ENCODE measurements around the gene LRIT2.

LRIT2 gene

DNA sequence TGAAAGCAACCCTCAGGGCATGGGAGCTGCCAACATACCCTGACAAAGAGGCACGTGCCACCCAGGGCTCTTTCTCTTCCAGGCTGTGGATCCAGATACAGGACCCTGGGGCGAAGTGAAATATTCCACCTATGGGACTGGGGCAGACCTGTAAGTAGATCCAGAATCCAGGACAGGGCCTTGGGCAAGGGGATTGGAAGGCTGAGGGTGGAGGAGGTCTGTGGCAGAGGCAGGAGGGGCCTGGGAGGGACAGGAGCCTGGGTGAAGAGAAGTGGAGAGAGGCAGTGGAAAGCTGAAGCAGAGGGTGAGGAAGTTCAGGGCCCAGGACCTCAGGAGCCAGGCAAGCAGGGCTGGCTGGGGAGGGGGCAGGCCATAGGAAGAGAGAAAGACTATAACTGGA lies 13.8 kb downstream of the LRIT2 start:
- DNase-seq (ENCODE audit: low read depth) = no peak
- TF ChIP-seq, protein P1, sequence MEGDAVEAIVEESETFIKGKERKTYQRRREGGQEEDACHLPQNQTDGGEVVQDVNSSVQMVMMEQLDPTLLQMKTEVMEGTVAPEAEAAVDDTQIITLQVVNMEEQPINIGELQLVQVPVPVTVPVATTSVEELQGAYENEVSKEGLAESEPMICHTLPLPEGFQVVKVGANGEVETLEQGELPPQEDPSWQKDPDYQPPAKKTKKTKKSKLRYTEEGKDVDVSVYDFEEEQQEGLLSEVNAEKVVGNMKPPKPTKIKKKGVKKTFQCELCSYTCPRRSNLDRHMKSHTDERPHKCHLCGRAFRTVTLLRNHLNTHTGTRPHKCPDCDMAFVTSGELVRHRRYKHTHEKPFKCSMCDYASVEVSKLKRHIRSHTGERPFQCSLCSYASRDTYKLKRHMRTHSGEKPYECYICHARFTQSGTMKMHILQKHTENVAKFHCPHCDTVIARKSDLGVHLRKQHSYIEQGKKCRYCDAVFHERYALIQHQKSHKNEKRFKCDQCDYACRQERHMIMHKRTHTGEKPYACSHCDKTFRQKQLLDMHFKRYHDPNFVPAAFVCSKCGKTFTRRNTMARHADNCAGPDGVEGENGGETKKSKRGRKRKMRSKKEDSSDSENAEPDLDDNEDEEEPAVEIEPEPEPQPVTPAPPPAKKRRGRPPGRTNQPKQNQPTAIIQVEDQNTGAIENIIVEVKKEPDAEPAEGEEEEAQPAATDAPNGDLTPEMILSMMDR (IDR thresholded peaks at IDR 0.05; ENCODE audit: low read length, missing control alignments) = no peak
- no peak overlapping the region for H3K4me3 ChIP-seq (replicated peaks; ENCODE audit: low read depth, low read length)

DNA sequence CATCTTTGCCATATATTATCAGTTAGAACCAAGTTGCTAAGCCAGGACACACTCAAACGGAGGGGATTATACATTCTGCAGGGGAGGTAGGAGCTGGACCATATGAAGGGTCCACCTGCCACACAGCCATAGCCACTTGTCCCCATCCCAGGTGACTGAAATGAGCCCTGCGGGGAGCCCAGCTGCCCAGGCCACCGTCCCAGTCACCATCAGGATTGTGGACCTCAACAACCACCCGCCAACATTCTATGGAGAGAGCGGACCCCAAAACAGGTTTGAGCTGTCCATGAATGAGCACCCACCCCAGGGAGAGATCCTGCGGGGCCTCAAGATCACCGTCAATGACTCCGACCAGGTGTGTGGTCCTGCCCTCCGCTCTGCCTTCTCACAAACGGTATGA lies 17.3 kb downstream of the LRIT2 start:
- H3K4me3 ChIP-seq (replicated peaks; ENCODE audit: low read depth, low read length) = no peak overlapping the region
- TF ChIP-seq, protein P1 (IDR thresholded peaks at IDR 0.05; ENCODE audit: low read length, missing control alignments) = no peak
- DNase-seq (ENCODE audit: low read depth) = no peak

DNA sequence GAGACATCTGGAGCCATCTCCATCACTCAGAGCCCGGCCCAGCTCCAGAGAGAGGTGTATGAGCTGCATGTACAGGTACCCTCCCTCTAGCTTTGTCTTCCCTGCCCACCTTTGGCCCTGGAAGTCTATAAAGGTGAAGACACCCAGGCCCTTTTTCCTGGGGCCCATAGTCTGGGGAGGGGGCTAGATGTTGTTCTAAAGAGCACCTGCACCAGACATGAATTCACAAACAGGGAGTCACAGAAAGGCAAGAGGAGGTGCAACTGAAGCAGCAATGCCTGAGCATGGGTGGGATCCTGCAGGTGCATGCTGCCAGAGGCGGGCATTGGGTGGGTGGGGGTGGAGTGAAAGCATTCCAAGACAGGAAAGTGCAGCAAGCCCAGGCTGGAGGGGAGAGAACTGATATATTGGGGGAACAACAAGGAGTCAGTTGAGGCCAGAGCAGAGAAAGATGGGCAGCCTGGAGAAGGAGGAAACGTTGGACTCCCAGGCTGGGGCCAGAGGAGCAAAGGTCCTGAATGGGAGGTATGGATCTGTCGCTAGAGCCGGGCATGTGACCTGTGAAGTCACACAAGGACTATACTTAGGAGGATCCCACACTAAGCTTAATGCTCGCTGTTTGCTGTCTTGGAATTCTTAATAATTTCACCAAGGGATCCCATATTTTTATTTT lies 19.4 kb downstream of the LRIT2 start:
- TF ChIP-seq, protein P1 (IDR thresholded peaks at IDR 0.05; ENCODE audit: low read length, missing control alignments) = no peak
- DNase-seq (ENCODE audit: low read depth) = no peak
- no peak overlapping the region for H3K4me3 ChIP-seq (replicated peaks; ENCODE audit: low read depth, low read length)

DNA sequence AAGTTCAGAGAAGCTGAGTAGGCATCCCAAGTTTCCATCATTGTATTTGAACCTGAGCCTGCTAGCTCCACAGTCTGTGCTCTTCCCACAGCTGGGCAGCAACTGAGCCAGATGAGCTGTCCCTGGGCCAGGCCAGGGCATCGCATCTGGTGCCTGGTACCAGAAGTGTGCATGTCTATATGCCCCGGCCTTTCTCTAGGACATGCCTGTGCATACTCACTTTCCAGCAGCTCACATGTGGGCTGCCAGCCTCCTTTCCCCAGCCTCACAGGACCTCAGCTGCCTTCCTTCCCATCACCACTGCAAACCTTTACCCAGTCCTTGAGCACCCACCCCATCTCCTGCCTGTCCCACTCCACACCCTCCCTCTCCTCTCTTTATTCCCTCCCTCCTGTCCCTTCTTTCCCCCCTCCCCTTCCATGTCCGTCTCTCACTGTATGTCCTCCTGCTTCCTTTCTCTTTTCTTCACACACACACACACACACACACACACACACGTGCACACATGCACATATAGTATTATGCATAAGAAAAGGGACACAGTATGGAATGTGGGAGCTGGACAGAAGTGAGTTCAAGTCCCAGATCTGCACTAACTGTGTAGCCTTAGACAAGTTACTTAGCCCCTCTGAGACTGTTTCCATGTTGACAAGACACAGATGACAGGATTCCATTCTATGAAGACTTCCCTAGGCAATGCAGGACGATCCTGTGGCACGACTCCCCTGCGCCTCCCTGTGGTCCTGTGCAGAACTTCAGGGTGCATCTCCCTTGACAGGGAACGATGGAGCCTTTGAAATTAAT lies 20.1 kb downstream of the LRIT2 start:
- H3K4me3 ChIP-seq (replicated peaks; ENCODE audit: low read depth, low read length) = no peak overlapping the region
- TF ChIP-seq, protein P1 (IDR thresholded peaks at IDR 0.05; ENCODE audit: low read length, missing control alignments) = peak; percentile 84
- peak; percentile 43 for DNase-seq (ENCODE audit: low read depth)

DNA sequence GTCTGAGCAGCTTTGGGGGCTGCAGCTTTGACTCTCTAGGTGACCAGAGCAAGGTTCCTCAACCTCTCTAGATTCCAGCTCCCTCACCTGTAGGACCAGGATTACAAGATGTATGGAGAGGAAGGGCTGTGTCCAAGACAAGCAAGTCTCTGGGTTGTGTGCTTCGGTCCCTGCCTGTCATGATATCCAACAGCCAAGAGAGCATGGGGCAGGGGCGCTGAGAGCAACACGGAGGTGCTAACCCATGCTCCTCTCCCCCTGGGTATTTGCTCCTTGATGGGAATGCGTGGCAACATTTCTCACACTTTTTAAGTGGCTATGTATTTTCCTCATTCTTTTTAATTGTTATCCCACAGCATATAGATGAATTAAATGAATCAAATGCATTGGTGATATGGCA lies 20.7 kb downstream of the LRIT2 start:
- no peak overlapping the region for H3K4me3 ChIP-seq (replicated peaks; ENCODE audit: low read depth, low read length)
- no peak for DNase-seq (ENCODE audit: low read depth)
- TF ChIP-seq, protein P1 (IDR thresholded peaks at IDR 0.05; ENCODE audit: low read length, missing control alignments) = no peak

DNA sequence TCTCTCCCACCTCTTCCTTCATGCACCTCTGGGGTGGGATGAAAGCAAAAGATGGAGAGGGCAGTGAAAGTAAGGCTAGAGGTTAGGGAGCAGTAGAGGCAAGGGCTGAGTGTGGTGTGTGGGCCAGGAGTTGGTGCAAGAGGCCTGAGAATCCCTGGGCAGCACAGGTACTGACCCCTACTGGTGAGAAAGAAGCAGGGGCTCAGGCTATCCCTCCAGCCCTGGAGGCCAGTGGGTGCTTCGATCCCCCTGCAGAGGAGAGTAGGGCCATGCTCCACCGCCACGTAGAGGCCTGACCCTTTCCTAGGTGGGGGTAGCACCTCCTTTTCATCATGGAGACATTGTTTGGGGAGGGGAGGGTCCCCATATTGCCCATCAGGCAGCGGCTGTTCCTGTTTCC lies 21.2 kb downstream of the LRIT2 start:
- DNase-seq (ENCODE audit: low read depth) = no peak
- TF ChIP-seq, protein P1 (IDR thresholded peaks at IDR 0.05; ENCODE audit: low read length, missing control alignments) = peak; percentile 28
- H3K4me3 ChIP-seq (replicated peaks; ENCODE audit: low read depth, low read length) = no peak overlapping the region

Measured in fibroblast of pulmonary artery (primary cell).